SK-MEL-5 (cell line): ENCODE measurements around the gene HOXA3. TPM values are rescaled to one million over a fixed set of nuclear protein-coding genes. Genes with fewer than 3 reads are reported as not detected.

Experiments used
- DNase-seq: peaks from one replicate; pipeline ENCODE4 v3.0.0-alpha.2; 2016; ENCODE audit warnings: low read depth, low spot score
- in situ Hi-C: cut with HindIII; loops from 2 replicates; pipeline ENCODE4 v1.10.0; 2016; ENCODE audit warnings: low sequenced_read_pairs, high pct_unique_total_duplicates, low pct_unique_long_range_greater_than_20kb
- total RNA-seq: library from RNA; depleted of rRNA; stranded (reverse); fragments of >200 nt; shearing (Covaris generic); gene quantifications from 2 replicates; pipeline ENCODE4 v1.2.3, GENCODE V29; 2014

The HOXA3 gene
- total RNA-seq, 1 experiment from 2014 or later = 3.5 TPM

GRCh38 chr7:27095897-27096767 is 56.3 kb downstream of the HOXA3 start, which contains the start of gene HOXA1:
HOXA1 (minus strand) TSS chr7:27096000; CDS start chr7:27095912, 88 bp downstream.
- in situ Hi-C loops = no loop called here
- DNase-seq = peak; percentile 85

GRCh38 chr7:27095050-27095896 is 57.1 kb downstream of the HOXA3 start:
- in situ Hi-C loops = no loop called here
- DNase-seq = no peak

- DNase-seq = no peak
- in situ Hi-C loops = no loop called here
These were observed 57.9 kb downstream of the HOXA3 start for GRCh38 chr7:27094304-27095049.

GRCh38 chr7:27093184-27093895 is 59.0 kb downstream of the HOXA3 start:
- no peak for DNase-seq
- in situ Hi-C loops = no loop called here

GRCh38 chr7:27092819-27093110 is 59.6 kb downstream of the HOXA3 start:
- no peak for DNase-seq
- in situ Hi-C loops = no loop called here

GRCh38 chr7:27091941-27092818 is 60.2 kb downstream of the HOXA3 start:
- DNase-seq = no peak
- in situ Hi-C loops = no loop called here

- in situ Hi-C loops = no loop called here
- no peak for DNase-seq
These were observed 61.3 kb downstream of the HOXA3 start for GRCh38 chr7:27091105-27091504.

- in situ Hi-C loops = no loop called here
These were observed 64.1 kb downstream of the HOXA3 start for GRCh38 chr7:27088002-27088922.

GRCh38 chr7:27083646-27084045 is 68.7 kb downstream of the HOXA3 start:
- no peak for DNase-seq
- in situ Hi-C loops = no loop called here

More at GRCh38 chr7:27088002-27088922, 64.1 kb downstream of the HOXA3 start:
- no peak for DNase-seq

GRCh38 chr7:27082171-27082570 is 70.2 kb downstream of the HOXA3 start:
- in situ Hi-C loops = no loop called here
- no peak for DNase-seq

- in situ Hi-C loops = no loop called here
- no peak for DNase-seq
These were observed 71.4 kb downstream of the HOXA3 start for GRCh38 chr7:27080844-27081436.

GRCh38 chr7:27079234-27079975 is 73.0 kb downstream of the HOXA3 start:
- no peak for DNase-seq
- in situ Hi-C loops = no loop called here

- DNase-seq = no peak
- in situ Hi-C loops = no loop called here
These were observed 73.7 kb downstream of the HOXA3 start for GRCh38 chr7:27078616-27079233.

GRCh38 chr7:27073076-27073475 is 79.3 kb downstream of the HOXA3 start:
- DNase-seq = no peak
- in situ Hi-C loops = no loop called here
